AG09309 (cell line): Measurements from ENCODE around the gene SLBP.

Experiments used
- DNase-seq: peaks from one replicate; pipeline ENCODE4 v3.0.0-alpha.2; 2010; ENCODE audit warnings: low read depth
- H3K4me3 ChIP-seq: 2 replicates; pipeline ENCODE4 v1.5.1; 2011; ENCODE audit warnings: mild to moderate bottlenecking, low read depth, low read length, moderate library complexity; ENCODE audit not compliant: control insufficient read depth
- CTCF ChIP-seq: IDR thresholded peaks from 2 replicates; pipeline ENCODE4 v1.5.1; 2011; ENCODE audit warnings: mild to moderate bottlenecking, low read depth, low read length, inconsistent platforms; ENCODE audit not compliant: insufficient read depth, control insufficient read depth; ENCODE audit errors: missing control alignments

SLBP gene

DNA sequence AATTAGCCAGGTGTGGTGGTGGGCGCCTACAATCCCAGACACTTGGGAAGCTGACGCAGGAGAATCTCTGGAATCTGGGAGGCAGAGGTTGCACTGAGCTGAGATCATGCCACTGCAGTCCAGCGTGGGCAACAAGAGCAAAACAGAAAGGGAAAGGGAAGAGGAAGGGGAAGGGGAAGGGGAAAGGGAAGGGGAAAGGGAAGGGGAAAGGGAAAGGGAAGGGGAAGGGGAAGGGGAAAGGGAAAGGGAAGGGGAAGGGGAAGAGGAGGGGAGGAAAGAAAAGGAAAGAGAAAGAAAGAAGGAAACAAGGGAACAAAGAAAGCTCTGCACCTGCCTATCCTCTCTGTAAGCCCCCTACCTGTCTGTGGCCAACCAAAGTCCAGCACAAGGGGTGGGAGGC lies 63.2 kb downstream of the SLBP start:
- DNase-seq = no peak
- H3K4me3 ChIP-seq = no peak overlapping the region
- no peak for TF ChIP-seq CTCF

DNA sequence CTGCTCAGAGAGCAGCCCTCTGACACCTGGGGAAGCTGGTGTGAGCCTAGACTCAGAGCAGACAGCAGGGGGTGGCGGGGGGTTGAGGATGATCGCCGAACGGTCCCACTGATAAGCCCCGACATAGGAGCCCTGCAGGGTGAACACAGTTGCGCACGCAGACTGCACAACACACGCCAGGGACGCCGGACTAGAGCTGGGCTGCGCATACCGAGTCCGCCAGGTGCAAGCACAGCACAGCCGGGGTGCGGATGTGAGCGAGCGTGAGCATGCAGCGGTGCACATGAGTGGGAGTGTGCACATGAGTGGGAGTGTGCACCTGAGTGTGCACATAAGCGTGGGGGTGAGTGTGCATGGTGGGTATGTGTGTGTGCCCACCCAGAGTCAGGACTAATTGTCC lies 64.7 kb downstream of the SLBP start:
- no peak for TF ChIP-seq CTCF
- no peak for DNase-seq
- H3K4me3 ChIP-seq = no peak overlapping the region

- TF ChIP-seq CTCF = no peak
Observed at GRCh38 chr4:1646690-1647089, 65.4 kb downstream of the SLBP start.

GRCh38 chr4:1644891-1645657 lies 67.0 kb downstream of the SLBP start:
- TF ChIP-seq CTCF = no peak
- H3K4me3 ChIP-seq = no peak overlapping the region; the same call in 1 of the 2 replicates
- no peak for DNase-seq

More at GRCh38 chr4:1646690-1647089, 65.4 kb downstream of the SLBP start:
- no peak overlapping the region for H3K4me3 ChIP-seq
- no peak for DNase-seq

- no peak overlapping the region for H3K4me3 ChIP-seq
- no peak for DNase-seq
- TF ChIP-seq CTCF = no peak
Observed at GRCh38 chr4:1643971-1644735, 68.0 kb downstream of the SLBP start.
